ENCODE measurements around the gene SYTL2.

SYTL2 gene

DNA sequence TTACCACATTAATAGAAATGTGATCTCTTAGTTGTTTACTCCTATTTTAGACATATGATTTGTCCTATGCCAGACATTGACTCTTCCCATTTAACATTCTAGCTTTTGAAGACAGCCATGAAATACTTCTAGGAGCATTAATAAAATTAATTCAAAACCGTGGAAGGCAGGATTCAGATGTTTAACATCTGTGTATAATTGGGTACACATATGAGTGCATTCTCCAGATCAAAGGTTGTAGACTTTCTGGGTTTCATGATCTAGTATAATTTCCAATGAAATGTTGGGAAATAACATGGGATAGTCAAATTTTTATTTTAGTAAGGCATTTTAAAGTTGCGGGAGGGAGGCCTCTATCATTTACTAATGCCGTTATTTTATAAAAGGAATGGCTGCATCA, 89.8 kb downstream of the SYTL2 start:
- no peak for DNase-seq (ENCODE audit: low read depth)
- in situ Hi-C loops (cut with HindIII; ENCODE audit: low sequenced_read_pairs): no loop called here
- TF ChIP-seq, protein P1, sequence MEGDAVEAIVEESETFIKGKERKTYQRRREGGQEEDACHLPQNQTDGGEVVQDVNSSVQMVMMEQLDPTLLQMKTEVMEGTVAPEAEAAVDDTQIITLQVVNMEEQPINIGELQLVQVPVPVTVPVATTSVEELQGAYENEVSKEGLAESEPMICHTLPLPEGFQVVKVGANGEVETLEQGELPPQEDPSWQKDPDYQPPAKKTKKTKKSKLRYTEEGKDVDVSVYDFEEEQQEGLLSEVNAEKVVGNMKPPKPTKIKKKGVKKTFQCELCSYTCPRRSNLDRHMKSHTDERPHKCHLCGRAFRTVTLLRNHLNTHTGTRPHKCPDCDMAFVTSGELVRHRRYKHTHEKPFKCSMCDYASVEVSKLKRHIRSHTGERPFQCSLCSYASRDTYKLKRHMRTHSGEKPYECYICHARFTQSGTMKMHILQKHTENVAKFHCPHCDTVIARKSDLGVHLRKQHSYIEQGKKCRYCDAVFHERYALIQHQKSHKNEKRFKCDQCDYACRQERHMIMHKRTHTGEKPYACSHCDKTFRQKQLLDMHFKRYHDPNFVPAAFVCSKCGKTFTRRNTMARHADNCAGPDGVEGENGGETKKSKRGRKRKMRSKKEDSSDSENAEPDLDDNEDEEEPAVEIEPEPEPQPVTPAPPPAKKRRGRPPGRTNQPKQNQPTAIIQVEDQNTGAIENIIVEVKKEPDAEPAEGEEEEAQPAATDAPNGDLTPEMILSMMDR (IDR thresholded peaks at IDR 0.05; ENCODE audit: low read depth, low read length, missing control alignments): no peak
- no peak overlapping the region for H3K4me3 ChIP-seq (ENCODE audit: low read depth, low read length)

DNA sequence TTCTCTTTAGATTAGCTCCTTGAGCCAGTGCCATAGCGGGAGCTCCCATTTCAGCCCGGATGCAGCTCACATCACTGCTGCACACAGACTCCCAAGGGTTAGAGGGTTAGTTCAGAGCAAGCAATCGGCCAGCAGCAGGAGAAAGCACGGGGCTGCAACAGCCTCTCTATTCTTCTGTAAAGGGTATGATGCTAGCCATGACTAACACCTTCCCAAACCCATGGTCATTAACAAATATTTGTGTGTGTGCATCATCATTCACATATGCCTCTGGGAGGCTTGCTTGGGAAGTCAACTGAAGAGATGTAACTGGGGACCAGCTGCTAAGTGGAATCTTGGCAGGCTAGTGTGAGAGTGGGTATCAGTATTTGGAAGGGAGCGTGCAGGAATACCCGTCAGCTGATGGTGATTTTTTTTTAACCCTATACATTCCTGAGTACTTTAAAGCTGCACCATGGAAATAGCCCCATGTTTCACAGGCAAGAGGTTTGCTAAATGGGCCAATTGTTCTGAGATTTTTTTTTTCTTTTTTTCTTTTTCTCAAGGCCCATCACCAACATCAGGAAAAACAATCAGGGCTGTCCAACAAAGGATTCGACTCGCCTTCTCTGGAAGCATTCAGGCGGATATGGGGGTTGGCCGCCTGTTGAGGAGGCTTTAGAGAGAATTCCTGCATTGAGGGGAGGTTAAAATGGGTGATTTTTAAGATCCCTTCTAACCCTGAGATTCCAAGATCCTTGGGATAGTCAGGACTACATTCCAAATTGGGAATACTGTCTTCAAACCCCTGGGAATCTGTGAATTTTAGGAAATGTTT, 91.7 kb downstream of the SYTL2 start:
- peak; percentile 98 for DNase-seq (ENCODE audit: low read depth)
- in situ Hi-C loops (cut with HindIII; ENCODE audit: low sequenced_read_pairs): no loop called here
- peak overlapping the region; percentile 45 for H3K4me3 ChIP-seq (ENCODE audit: low read depth, low read length)
- TF ChIP-seq, protein P1 (IDR thresholded peaks at IDR 0.05; ENCODE audit: low read depth, low read length, missing control alignments): no peak

DNA sequence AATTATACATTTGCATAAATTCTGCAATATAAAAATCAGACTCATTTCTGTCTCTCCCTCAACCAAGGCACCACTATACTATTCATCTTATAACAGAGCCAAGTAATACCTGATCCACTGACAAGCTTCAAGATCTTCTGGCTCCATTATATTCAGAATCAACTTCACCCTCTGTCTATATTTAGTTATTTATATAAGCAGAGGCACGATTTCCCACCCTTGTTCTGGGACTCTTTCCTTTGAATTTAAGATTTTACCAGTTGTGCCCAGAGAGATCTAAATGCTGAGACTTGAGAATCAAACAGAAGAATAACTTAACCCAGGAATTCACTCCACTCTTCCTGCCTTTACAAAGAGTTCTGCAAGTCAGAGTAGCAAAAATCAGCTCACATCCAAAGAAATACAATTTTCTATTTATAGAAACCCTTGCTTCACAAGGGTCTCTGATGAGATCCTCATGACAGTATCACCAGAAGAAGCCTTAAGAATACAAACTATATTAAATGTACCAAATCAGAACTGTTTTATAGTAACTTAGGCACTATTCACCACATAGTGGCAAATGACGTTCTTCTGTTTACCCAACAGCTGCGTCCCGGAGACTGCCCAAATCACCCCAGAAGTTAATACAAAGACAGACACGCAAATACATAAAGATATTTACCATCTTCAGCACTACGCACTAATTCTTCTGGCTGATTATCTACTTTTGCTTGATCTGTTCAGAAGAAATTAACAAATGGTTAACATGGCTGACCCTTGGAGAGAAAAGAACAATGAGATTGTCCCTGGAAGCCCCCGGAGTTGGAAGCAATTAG, 92.6 kb downstream of the SYTL2 start:
- no peak for DNase-seq (ENCODE audit: low read depth)
- in situ Hi-C loops (cut with HindIII; ENCODE audit: low sequenced_read_pairs): no loop called here
- TF ChIP-seq, protein P1 (IDR thresholded peaks at IDR 0.05; ENCODE audit: low read depth, low read length, missing control alignments): no peak
- peak overlapping the region; percentile 45 for H3K4me3 ChIP-seq (ENCODE audit: low read depth, low read length)

DNA sequence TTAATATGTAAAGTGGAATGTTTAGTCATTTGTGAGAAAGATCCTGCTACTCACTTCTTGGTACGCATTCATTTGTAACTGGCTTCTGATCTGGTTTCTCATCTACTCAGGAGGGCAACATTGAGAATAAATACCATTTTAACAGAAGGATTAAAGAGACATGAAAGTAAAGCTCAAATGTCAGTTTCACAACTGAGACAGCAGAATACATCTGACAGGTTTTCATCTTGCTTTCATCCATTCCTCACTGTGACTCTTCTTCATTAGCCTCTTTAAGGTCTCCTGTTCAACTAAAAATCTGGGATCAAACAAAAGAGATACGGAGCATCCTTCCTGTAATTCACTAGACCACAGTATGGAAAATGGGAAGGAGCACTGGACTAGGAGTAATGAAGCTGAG, 93.5 kb downstream of the SYTL2 start:
- peak overlapping the region; percentile 45 for H3K4me3 ChIP-seq (ENCODE audit: low read depth, low read length)
- in situ Hi-C loops (cut with HindIII; ENCODE audit: low sequenced_read_pairs): no loop called here
- TF ChIP-seq, protein P1 (IDR thresholded peaks at IDR 0.05; ENCODE audit: low read depth, low read length, missing control alignments): no peak
- DNase-seq (ENCODE audit: low read depth): no peak

DNA sequence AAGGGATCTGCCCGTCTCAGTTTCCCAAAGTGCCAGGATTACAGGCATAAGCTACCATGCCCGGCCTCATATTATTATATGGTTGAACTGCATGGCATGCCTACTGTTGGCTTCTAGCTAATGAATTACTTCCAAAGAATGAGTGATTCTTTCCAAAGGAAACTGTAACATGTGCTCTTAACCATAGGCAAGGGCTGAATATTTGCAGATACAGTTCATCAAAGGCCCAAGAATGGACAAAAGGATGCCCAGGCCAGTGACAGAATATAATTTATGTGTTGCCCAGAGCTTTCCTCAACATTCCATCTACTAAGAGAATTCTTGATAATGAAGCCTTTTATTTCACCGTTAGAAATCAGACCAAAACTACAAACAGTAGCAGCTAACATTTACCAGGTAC, 98.0 kb downstream of the SYTL2 start:
- TF ChIP-seq, protein P1 (IDR thresholded peaks at IDR 0.05; ENCODE audit: low read depth, low read length, missing control alignments): no peak
- H3K4me3 ChIP-seq (ENCODE audit: low read depth, low read length): no peak overlapping the region
- in situ Hi-C loops (cut with HindIII; ENCODE audit: low sequenced_read_pairs): no loop called here
- no peak for DNase-seq (ENCODE audit: low read depth)

DNA sequence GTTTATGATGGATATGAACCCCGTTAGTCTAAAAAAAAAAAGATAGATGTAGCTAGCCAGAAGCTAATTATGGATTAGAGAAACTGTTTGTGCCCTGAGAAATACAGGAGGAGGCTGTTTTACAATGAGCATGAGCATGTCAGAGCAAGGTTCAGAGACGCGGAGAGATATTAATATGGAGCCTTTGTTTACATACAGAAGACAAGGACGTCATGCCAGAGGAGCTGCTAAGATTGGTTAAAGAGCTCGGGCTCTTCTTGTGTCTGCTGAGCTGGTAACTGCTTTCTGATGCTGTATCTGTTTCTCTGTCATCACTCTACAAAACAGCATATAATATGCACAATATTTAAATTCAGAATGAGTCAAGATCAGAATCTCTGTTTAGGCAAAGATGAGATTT, 100.0 kb downstream of the SYTL2 start:
- no peak overlapping the region for H3K4me3 ChIP-seq (ENCODE audit: low read depth, low read length)
- TF ChIP-seq, protein P1 (IDR thresholded peaks at IDR 0.05; ENCODE audit: low read depth, low read length, missing control alignments): no peak
- DNase-seq (ENCODE audit: low read depth): no peak
- in situ Hi-C loops (cut with HindIII; ENCODE audit: low sequenced_read_pairs): no loop called here

All from astrocyte of the cerebellum (primary cell).